ENCODE measurements around the gene LILRB5.
"Not testable (repeated sequence)": the region's sequence is repeated elsewhere in the genome, so short reads cannot be mapped to it uniquely, and the experiment has no call there.

The LILRB5 gene

DNA sequence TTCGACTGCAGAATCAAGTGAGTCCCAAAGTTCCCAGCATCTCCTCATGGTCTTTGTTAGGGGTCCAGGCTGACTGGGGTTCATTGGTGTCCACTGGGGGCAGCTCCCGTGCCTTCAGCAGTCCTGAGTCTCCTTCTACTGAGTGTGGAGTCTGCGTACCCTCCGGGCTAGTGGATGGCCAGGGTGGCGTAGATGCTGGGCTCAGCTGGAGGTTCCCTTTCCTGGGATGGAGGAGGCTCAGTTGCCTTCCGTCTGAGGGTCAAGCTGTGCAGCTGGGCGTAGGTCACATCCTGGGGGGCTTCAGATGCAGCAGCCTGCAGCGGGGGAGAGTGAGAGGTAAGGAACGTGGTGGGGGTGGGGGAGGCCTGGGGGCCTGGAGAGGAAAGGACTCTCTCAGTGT is 17.4 kb upstream of the LILRB5 start:
- DNase-seq, result not testable (repeated sequence)

GRCh38 chr19:54273821-54274220 is 16.7 kb upstream of the LILRB5 start:
- DNase-seq, result no peak

DNA sequence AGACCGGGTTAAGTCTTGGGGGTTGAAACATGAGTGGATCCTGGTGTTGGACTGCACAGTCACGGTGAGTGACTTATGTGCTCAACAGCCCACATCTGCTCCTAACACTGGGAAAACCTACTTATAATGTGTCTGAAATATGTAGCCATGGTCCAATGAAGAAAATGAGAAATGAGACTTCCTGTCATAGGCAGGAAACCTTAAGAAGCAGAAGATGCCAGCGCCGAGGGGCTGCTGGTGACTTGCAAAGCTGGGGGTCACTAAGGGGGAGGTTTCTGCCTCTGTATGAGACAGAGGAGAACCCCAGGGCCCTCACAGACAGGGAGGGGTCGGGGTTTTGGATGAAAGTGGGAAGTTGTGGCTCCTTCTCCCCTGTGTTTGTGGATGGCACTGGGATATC is 15.1 kb upstream of the LILRB5 start:
- DNase-seq, result not testable (repeated sequence)

- not testable (repeated sequence) for DNase-seq
Observed at GRCh38 chr19:54271587-54271986, 14.5 kb upstream of the LILRB5 start.

DNA sequence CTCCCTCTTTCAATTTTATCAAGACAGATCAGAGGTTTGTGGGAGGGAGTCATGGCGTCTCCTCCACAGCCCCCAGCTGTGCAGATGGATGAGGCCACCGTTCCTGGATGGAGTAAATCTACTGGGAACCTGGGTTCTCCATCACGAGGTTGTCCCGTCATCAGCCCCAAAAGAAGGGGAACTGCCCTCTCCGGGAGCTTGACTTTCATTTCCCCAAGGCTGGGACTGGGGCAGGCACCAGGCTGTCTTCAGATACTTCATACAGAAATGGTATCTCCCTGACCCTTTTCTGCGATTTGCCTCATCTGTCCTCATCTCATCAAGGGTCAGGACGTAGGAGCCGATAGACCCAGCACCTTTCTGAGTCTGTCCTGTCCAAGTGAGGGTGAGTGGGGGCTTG is 14.0 kb upstream of the LILRB5 start:
- no peak for DNase-seq

GRCh38 chr19:54268936-54269335 is 11.9 kb upstream of the LILRB5 start:
- no peak for DNase-seq

GRCh38 chr19:54266133-54266532 is 9.1 kb upstream of the LILRB5 start:
- DNase-seq, result no peak

- no peak for DNase-seq
Observed at GRCh38 chr19:54262470-54262869, 5.4 kb upstream of the LILRB5 start.

- no peak for DNase-seq
Observed at GRCh38 chr19:54262066-54262465, 5.0 kb upstream of the LILRB5 start.

DNA sequence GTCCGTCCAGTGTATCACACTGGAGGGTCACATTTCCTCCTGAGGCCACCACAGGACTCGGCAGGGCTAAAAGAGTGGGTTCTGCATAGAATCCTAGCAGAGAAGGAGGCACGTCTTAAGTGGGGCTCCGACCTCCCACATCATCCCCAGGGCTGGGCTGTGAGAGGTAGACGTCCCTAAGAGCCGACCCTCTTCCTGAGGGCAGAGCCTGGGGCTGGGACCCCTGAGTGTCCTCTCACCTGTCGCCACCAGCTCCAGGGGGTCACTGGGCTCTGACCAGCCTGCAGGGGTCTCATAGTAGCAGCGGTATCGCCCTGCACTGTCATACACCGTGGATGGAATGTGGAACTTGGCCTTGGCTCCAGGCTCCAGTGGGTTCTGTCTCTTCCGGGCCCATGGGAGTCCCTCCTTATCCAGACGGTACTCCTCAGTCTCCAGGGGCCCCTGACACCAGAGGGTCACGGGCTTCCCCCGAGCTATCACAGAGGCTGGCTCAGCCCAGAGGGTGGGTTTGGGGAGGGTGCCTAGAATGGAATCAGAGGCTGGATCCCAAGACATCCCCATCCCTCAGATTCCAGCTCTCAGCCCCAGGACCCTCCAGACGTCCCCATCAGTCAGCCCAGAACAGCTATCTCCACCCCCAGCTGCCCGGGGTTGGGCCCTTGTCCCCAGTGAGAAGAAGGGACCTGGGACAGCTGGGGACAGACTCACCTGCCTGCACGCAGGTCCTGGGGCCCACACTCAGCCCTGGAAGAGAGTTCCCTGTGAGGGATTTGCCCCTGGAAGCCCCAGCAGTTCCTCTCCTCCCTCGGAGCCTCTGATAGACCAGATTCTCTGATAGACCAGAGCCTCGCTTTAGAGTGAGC is 590 bp downstream of the LILRB5 start:
- no peak for DNase-seq

DNA sequence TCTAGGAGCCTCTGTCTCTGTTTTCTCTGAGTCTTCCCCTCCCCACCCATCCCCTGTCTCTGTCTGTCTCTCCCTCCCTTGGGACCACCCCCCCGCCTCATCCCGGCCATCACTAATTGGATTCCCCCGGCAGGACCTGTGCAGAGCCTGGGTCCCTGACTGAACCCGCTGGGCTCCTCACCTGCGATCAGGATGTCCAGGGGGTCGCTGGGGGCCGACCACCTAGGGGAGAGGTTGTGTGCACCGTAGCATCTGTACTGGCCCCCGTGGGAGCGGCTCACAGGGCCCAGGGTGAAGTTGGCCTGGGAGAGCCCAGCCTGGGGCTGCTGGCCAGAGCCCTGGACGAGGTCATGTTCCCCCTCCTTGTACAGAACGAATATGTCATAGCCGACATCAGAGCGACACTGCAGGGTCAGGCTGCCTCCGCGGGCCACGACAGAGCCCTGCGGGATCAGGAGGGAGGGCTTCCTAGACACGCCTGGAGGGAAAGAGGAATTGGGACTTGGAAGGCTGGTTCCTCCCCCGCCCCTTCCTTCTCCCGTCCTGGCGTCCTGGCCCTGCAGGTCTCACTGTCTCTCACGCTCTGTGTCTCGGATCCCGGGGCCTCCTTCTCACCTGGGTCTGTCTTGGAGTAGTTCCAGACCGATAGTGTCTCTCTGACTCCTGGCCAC is 1.8 kb downstream of the LILRB5 start:
- no peak for DNase-seq

- DNase-seq, result no peak
Observed at GRCh38 chr19:54254195-54254906, 2.7 kb downstream of the LILRB5 start.

- no peak for DNase-seq
Observed at GRCh38 chr19:54253331-54254194, 3.5 kb downstream of the LILRB5 start.

DNA sequence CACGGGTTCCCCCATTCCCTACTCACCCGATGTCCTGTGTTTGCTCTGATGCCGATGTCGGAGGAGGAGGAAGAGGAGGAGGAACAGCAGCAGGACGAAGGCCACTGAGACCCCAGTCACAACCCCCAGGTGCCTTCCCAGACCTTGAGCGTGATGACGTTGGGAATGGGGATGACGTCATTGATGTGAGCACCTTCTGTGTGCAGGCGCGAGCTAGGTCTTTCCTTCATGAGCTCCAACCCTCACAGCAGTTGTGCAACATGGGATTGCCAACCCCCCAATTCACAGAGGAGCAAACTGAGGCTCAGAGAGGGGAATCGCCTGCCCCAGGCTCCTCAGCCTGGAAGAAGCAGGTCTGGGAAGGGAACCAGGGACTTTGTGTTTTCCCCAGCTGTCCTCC is 4.2 kb downstream of the LILRB5 start:
- no peak for DNase-seq

DNA sequence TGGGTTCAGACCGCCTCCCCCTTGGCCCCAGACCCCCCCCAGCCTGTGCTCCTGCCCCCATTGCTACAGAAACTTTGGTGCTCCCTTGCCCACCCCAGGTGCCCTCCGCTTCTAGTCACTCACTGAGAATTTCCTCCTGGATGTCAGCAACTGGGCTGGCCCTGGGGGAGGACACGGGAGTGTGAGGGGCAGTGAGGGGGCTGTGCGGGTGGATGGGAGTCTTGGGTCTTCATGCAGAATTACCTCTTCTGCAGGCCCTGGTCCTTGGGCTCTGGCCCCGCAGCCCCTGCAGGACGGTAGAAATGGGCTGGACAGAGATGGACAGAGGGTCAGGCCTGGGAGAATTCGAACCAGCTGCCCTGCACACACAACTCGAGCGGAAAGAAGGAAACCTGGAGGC is 4.8 kb downstream of the LILRB5 start:
- DNase-seq, result no peak

DNA sequence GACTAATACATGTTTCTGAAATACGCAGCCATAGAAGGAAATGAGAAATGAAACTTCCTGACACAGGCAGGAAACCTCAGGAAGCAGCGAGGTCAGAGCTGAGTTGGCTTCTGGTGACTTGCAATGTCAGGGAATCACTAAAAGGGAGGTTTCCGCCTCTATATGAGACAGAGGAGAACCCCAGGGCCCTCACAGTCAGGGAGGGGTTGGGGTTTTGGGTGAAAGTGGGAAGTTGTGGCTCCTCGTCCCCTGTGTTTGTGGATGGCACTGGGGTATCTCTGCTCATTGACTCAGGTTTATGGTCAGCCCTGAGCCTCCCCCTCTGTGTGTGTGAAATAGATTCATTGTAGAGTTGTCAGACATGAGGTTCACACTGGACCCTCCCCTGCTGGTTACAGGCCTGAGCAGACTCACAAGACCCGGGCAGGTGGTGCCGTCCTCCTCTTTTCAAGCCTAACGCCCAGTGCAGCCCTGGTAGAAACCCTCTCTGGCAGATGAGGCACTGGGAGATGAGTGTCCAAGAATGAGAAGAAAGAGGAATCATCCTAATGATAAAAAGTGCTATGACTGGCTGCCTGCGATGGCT is 9.0 kb downstream of the LILRB5 start:
- DNase-seq, result no peak

- no peak for DNase-seq
Observed at GRCh38 chr19:54247106-54247930, 9.8 kb downstream of the LILRB5 start.

- no peak for DNase-seq
Observed at GRCh38 chr19:54245936-54246335, 11.1 kb downstream of the LILRB5 start.

- not testable (repeated sequence) for DNase-seq
Observed at GRCh38 chr19:54243809-54244208, 13.3 kb downstream of the LILRB5 start.

GRCh38 chr19:54242646-54243045 is 14.4 kb downstream of the LILRB5 start, which contains the start of gene LILRA6:
TSS of gene LILRA6 (minus strand) at chr19:54242790.
- DNase-seq, result not testable (repeated sequence)

DNA sequence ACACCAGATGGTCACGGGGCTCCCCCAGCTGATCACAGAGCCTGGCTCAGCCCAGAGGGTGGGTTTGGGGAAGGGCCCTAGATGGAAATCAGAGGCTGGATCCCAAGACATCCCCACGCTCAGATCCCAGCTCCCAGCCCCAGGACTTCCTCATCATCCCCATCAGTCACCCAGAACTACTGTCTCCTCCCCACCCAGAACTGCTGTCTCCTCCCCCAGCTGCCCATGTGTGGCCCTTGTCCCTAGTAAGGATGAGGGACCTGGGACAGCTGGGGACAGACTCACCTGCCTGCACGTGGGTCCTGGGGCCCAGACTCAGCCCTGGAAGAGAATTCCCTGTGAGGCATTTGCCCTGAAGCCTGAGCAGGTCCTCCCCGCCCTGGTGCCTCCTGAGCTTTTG is 14.8 kb downstream of the LILRB5 start:
- not testable (repeated sequence) for DNase-seq

Data from NCI-H1417 treated with DMSO at 0.1 percent for 48 hours (cell line).